Measurements from ENCODE around the gene TNFRSF12A. TPM values are rescaled to one million over a fixed set of nuclear protein-coding genes. Genes with fewer than 3 reads are reported as not detected.

Gene TNFRSF12A
- total RNA-seq, 2 experiments from 2014 or later: 11.8 to 13.5 TPM

GRCh38 chr16:2973093-2973492, 47.1 kb upstream of the TNFRSF12A start:
- Mint-ChIP-seq H3K9me3 (no peaks in the 10 kb centered on the region), H3K27ac (no peak overlapping the region), H3K4me1 (ENCODE audit: low read depth) (peaks cover 14% of the 10 kb centered on the region), H3K4me3 (no peak overlapping the region), H3K27me3 (peaks cover 5% of the 10 kb centered on the region), H3K36me3 (ENCODE audit: low read depth) (peaks cover 48% of the 10 kb centered on the region)
- DNase-seq (no peak), ATAC-seq (no peak)
- TF ChIP-seq CTCF (IDR thresholded peaks at IDR 0.05): no peak
- intact Hi-C loops (cut with micrococcal nuclease): no loop called here
- POLR2A ChIA-PET: interaction anchor here (1.5 to 1.7 kb wide), 2 partner anchors 17 to 28 kb away, joined by 3 to 5 read pairs; no protein-coding TSS in a partner anchor
- CTCF ChIA-PET: interaction anchor here (1.2 to 2.1 kb wide), 2 partner anchors 8 to 54 kb away, joined by 3 to 6 read pairs; no protein-coding TSS in a partner anchor

- intact Hi-C loops (cut with micrococcal nuclease): no loop called here
- ChIA-PET CTCF (interaction anchor here (2.1 kb wide), 1 partner anchor 53 kb away, joined by 6 read pairs; no protein-coding TSS in a partner anchor), POLR2A (interaction anchor here (0.6 to 0.7 kb wide), 2 partner anchors 9 to 24 kb away, joined by 3 read pairs; no protein-coding TSS in a partner anchor)
- ATAC-seq (no peak), DNase-seq (no peak)
- Mint-ChIP-seq H3K27ac (no peak overlapping the region), H3K36me3 (ENCODE audit: low read depth) (peaks cover 51% of the 10 kb centered on the region), H3K9me3 (no peaks in the 10 kb centered on the region), H3K27me3 (no peaks in the 10 kb centered on the region), H3K4me1 (ENCODE audit: low read depth) (peaks cover 9% of the 10 kb centered on the region), H3K4me3 (no peak overlapping the region)
- no peak for TF ChIP-seq CTCF (IDR thresholded peaks at IDR 0.05)
Observed at GRCh38 chr16:2973605-2974318, 46.4 kb upstream of the TNFRSF12A start.

- intact Hi-C loops (cut with micrococcal nuclease): no loop called here
- Mint-ChIP-seq H3K4me1 (ENCODE audit: low read depth) (peaks cover 11% of the 10 kb centered on the region), H3K4me3 (no peak overlapping the region), H3K27me3 (no peaks in the 10 kb centered on the region), H3K27ac (no peak overlapping the region), H3K9me3 (no peaks in the 10 kb centered on the region), H3K36me3 (ENCODE audit: low read depth) (peaks cover 54% of the 10 kb centered on the region)
- ATAC-seq (no peak), DNase-seq (no peak)
- TF ChIP-seq CTCF (IDR thresholded peaks at IDR 0.05): no peak
- CTCF ChIA-PET: no interaction called here
- POLR2A ChIA-PET: interaction anchor here (0.6 to 0.7 kb wide), 3 partner anchors 9 to 107 kb away, joined by 3 read pairs; no protein-coding TSS in a partner anchor
Observed at GRCh38 chr16:2974319-2975056, 45.7 kb upstream of the TNFRSF12A start.

- ATAC-seq (no peak), DNase-seq (no peak)
- Mint-ChIP-seq H3K27me3 (no peaks in the 10 kb centered on the region), H3K27ac (no peak overlapping the region), H3K4me3 (no peak overlapping the region), H3K36me3 (ENCODE audit: low read depth) (peaks cover 55% of the 10 kb centered on the region), H3K9me3 (no peaks in the 10 kb centered on the region), H3K4me1 (ENCODE audit: low read depth) (peaks cover 11% of the 10 kb centered on the region)
- intact Hi-C loops (cut with micrococcal nuclease): no loop called here
- no peak for TF ChIP-seq CTCF (IDR thresholded peaks at IDR 0.05)
- CTCF ChIA-PET: no interaction called here
- POLR2A ChIA-PET: interaction anchor here (0.7 kb wide), 1 partner anchor 107 kb away, joined by 3 read pairs; no protein-coding TSS in a partner anchor
Observed at GRCh38 chr16:2975161-2975795, 44.9 kb upstream of the TNFRSF12A start.

Measured in activated CD8-positive, alpha-beta T cell treated with anti-CD3 and anti-CD28 coated beads for 36 hours (primary cell).